ENCODE data around the gene ING1. TPM values are rescaled to one million over a fixed set of nuclear protein-coding genes. Genes with fewer than 3 reads are reported as not detected.

Gene ING1
- polyA plus RNA-seq, 12 donors: 9.2 to 21.9 (median 10.7) TPM; not detected in 1

DNA sequence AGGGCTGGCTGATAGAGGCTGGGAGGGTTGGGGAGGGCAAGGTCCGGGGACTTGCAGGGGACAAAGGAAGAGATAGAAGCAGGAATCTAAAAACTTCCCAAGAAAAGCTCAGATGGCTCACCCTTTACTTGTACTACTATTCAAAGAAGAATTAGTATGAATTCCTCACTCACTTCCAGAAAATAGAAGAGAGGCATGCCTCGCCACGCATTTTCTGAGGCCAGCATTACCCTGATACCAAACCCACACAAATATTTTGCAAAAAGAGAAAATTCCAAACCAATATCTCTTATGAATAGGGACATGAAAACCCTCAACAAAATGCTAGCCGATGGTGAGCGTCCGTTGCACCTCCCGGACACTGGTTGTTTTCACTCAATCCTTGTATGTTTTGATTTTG is 54.0 kb downstream of the ING1 start:
- DNase-seq: no peak

DNA sequence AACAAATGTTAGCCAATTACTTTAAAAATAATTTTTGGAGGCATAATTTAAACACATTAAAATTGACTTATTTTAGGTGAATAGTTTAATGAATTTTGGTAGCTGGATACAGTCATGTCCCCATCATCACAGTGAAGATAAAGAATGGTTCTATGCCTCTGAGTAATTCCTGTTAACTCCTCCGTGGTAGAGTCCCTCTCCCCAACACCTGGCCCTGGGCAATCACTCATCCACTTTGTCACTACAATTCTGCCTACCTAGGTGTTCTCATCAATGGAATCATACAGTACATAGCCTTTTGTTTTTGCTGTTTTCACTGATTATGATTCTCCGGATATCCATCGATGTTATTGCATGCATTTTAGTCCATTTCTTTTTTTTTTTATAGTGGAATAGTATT is 55.6 kb downstream of the ING1 start:
- DNase-seq: no peak

DNA sequence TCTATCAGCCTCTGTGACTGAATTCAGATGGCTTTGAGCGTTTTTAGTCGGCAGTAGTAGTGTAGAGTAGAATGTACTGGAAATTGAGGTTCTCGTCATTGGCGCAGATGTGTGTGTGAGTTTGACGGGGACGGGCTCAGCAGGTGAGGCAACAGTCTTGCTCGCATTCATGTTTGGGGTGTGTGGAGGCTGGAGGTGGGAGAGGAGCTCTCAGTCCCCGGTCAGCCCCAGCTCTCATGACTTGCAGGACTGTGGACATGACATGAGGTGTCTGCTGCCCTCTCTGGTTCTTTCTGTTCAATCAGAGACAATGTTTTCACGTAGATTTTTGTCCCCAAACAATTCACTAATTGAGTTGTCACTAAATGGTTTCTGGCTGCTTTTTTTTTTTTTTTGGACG is 57.2 kb downstream of the ING1 start:
- DNase-seq: no peak

- no peak for DNase-seq
Measured at GRCh38 chr13:110771194-110771593, 57.7 kb downstream of the ING1 start.

DNA sequence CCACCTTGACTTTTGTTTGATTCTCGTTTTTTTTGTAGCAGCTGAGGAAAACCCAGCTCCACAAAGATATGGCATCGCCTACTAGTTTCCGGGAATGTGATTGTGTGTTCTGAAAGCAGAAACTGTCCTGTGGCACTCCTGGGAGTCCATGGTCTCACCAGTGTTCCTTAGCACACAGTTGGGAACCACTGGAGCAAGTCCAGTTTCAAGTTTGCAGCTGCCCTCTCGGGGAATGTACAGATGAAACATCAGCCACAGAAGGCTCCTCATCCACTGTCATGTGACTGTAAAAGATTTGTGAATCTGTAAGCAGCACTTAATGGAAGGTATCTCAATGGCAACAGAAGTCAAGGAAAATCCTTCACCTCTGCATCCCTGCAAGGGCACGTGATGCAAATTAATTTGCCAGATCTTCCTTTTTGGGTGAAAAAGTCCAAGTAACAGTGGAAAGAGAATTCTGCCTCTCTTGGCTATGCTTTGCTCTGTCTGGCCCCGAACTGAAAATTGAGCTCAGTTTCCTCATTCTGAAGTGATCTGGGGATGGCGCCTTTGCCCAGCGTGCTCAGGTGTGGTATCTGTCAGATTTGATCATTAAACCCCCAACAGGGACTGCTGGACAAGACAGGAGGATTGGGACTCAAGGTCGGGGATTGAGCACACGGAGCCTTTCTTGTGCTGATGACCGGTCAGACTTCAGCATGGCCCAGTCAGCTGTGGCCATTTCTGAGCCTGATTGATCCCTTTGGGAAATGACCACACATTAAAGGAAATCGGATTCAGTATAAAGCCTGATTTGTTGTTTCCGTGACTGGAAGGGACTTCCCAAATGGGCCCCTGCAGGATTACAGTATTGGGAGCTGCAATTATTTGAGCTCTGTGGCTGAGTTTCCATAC is 58.8 kb downstream of the ING1 start:
- DNase-seq: no peak

Other genes starting within 250 kb of the ING1 start
- 1 to 10 TPM in 11 of 12 donors, not detected in 1; 1.4 to 7.3 (median 2.3) TPM for gene RAB20, start 152.0 kb upstream of the ING1 start, polyA plus RNA-seq (ENCODE audit: insufficient read length in 12 of 12)
- 10 to 100 TPM in 11 of 12 donors, not detected in 1; 22.9 to 30.6 (median 27.5) TPM for gene NAXD, start 98.2 kb upstream of the ING1 start, polyA plus RNA-seq (ENCODE audit: insufficient read length in 12 of 12)
- 10 to 100 TPM in 11 of 12 donors, not detected in 1; 36.5 to 89.1 (median 51.6) TPM for gene CARS2, start 7.6 kb upstream of the ING1 start, polyA plus RNA-seq (ENCODE audit: insufficient read length in 12 of 12)
- gene ANKRD10, start 201.4 kb downstream of the ING1 start, polyA plus RNA-seq (ENCODE audit: insufficient read length in 12 of 12): 100 to 1,000 TPM in 11 of 12 donors, not detected in 1; 133 to 392 (median 236) TPM